NCI-H526 (cell line): ENCODE measurements around the gene PNMA6F.

ENCODE experiments used
- DNase-seq, 2 experiments: peaks; one replicate each; lab custom pipeline; 2025; lab: John Stamatoyannopoulos, UW

The PNMA6F gene

GRCh38 chrX:153321381-153322124, at the start of gene PNMA6F:
Gene PNMA6F (minus strand): TSS chrX:153321767. CDS start chrX:153320674, 1,093 bp downstream.
- DNase-seq: no peak

DNA sequence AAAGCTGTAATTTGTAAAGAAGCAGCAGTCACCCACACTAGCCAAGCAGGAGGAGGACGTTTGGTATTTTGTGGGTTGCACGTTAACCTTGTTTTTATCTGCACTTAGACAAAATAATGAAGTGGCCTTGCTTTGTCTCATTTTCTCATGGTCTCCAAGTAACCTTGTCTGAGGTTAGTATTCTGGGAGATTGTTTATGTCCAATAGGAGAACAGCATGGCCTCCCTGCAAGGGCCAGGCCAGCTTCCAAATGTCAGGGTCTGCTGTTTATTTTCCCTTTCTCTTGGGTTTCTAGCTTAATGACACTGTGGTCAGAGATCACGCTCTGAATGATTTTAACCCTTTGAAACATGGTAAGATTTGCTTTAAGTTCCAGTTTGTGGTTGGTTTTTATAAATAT, 49.7 kb upstream of the PNMA6F start:
- DNase-seq: no peak

DNA sequence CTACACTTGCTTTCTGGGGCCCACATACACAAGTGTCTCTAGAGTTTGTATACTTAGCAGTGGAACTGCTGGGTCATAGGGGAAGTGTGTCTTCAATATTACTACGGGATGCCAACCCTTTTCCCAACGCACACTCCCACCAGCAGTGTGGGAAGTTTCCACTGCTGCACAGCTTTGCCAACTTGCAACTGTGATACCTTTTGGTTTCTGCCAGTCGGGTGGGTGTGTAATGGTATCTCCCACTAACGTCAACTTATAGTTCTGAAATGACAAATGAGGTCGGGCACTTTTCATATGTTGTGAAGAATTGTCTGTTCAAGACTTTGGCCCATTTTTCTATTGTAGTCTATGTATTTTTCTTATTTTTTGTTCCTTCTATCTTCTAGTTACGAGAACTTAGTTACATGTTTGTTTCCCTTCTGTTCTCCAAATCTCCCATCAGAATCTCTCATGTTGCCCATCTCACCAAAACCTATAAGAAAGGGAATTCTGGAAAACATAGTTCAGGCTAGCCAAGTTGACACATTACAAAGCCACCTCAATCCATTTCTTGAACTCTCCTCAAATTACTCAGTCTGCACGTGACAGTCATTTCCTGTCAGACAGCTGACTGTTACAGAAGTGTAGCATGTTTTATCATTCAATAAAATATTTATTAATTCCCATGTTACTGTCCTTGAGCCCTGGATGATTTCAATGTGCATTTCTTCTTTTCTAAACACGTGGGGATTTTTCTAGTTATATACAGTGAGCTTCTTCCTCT, 48.9 kb upstream of the PNMA6F start:
- no peak for DNase-seq

GRCh38 chrX:153366878-153367538, 45.4 kb upstream of the PNMA6F start:
- no peak for DNase-seq

DNA sequence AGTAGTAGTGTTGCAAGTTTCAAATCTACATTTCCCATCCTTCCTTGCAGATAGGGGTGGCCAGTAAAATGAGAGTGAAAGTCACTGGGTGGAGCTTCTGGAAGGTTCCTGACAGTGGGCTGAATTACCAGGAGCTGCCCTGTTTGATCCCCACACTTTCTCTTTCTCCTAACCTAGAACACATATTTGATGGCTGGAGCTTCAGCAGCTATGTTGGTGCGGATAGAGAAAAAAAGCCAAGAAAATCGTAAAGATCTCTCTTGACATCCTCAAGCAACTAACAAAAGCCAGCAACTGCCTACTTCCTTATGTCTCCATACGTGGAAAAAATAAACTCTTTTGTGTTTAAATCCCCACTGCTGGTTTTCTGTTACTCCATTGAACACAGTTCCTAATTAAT, 44.6 kb upstream of the PNMA6F start:
- DNase-seq: no peak

DNA sequence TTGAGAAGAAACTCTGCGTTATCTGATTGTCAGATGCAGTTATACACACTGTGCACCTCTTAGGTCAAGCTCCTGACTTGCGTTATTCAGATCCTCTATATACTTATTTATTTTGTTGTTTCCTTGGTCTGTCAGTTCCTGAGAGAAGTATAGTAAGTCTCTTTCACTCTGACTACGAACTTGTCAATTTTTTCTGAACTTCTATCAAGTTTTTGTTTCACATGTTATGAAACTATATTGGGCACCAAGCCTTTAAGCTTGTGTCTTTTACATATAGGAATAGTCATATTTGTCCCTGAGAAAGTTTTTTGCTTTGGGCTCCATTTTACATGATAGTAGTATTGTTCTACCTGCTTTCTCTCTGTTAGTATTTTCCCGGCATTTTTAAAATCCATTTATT, 44.1 kb upstream of the PNMA6F start:
- no peak for DNase-seq

- peak; percentile 67 to 74 for DNase-seq
These were observed 40.3 kb upstream of the PNMA6F start for GRCh38 chrX:153361781-153362397.

DNA sequence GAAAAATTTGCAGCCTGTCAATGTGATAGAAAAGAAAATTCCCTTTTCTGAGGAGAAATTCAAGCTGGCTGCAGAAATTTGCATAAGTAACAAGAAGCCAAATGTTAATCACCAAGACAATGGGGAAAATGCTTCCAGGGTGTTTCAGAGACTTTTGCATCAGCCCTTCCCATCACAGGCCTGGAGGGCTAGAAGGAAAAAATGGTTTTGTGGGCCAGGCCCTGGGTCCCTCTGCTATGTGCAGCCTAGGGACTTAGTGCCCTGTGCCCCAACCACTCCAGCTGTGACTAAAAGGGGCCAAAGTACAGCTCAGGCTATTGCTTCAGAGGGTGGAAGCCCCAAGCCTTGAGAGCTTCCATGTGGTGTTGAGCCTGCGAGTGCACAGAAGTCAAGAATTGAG, 36.3 kb upstream of the PNMA6F start:
- DNase-seq: no peak

DNA sequence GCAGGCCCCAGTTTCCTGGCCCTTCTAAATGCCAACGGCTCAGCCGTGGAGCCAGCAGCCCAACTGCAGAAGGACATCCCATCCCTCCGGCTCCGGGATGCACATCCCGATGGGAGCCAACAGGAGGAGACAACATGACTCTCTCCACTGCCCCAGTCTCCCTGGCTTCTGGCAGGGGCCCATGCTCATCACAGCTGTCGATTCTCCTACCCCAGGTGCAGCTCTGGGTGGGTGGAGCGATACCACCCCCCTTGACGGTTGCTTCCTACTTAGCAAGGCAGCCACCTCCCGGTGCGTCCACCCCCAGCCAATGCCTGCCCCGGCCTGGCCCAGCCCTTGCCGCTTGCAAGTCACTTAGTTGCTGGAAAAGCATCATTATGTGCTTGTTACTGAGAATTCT, 31.8 kb upstream of the PNMA6F start:
- DNase-seq: peak; percentile 46 to 70

DNA sequence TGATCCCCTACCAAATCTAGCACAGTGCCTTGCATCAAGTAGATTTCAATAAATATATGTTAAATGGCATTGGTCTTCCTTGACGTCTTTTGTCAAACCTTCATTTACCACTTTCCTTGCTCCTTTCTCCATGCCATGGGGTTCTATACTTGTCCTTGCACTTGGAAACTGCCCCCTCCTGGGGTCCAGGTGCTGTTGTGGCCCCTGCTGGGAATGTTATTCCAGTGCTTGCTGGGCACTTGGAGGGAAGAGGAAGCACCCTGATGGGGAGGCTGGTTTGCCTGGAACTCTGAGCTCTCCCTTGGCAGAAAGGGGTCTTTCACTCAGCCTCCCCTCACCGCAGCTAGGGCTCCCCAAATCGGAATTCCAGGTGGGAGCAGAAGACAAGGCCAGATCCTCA, 31.3 kb upstream of the PNMA6F start:
- DNase-seq: no peak

DNA sequence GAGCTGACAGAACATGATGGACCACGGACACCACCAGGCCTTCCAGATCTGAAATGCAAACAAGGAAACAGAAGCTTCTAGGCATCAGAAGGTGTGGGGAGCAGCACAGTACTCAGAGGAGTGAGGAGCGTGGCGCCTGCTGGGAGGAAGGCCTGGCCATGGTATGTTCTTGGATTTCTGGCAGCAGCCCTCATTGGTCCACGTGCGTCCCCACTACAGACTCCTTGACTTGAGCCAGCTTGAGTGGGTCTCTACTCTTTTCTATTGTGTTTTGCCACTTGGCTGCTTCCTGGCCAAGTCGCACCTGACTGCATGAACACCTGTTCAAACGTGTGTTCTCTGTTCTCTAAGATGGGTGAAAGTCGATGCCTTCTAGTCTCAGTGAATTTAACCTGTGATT, 30.4 kb upstream of the PNMA6F start:
- DNase-seq: no peak

DNA sequence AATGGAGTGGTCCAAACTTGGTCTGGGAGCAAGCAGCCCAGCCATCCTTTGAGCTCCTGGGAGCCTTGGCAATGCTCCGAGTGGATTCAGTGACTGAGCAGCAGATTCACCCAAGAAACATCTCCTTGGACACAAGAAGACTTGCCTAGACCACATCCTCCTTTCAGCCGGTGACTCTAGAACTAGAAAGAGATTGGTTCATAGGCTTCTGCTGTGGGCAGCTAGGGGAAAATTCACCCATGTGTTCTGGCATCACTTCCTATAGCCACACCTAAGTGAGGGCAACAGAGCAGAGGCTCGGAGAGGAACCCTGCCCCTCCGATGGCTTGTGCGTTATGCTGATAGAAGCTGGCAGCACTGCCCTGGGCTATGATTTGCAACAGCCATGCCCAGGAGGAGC, 28.4 kb upstream of the PNMA6F start:
- DNase-seq: no peak

DNA sequence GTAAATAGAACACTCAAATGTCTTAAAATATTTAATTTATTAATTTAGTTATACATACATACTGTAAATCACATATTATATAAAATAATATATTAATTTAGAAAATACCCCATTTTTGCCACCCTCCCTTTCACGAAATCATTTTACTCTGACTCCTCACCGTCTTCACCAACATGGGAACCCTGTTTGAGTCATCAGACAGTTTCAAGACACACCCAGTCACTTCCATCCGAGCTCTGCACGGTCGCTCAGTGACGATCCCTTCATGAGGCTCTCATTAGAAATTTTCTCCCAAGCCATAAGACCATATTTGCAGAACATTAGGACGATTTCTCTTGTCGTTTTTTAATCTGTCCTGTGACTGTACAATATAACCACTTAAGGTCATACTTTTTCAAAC, 26.9 kb upstream of the PNMA6F start:
- no peak for DNase-seq

GRCh38 chrX:153347530-153347929, 26.0 kb upstream of the PNMA6F start:
- DNase-seq: no peak

DNA sequence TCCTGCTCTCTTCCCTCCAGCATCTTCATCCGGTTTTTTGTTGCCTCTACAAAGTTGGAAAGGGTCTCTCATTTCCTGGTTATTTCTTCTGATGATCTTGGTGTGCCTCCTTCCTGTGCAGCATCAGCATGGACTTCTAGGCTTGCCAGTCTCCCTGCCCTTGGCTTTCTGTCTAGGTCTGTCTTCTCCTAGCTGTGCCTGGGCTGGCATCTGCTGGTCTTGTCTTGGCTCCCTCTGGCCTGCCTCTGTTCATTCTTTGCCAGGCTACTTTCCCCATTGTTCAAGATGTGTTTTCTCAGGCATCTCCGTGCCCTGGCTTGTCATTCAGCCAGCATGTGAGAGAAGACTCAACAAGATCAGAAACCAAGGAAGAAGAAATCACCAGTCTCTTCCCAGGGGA, 22.1 kb upstream of the PNMA6F start:
- no peak for DNase-seq

- no peak for DNase-seq
These were observed 21.4 kb upstream of the PNMA6F start for GRCh38 chrX:153342762-153343558.

GRCh38 chrX:153340111-153340510, 18.5 kb upstream of the PNMA6F start:
- no peak for DNase-seq

DNA sequence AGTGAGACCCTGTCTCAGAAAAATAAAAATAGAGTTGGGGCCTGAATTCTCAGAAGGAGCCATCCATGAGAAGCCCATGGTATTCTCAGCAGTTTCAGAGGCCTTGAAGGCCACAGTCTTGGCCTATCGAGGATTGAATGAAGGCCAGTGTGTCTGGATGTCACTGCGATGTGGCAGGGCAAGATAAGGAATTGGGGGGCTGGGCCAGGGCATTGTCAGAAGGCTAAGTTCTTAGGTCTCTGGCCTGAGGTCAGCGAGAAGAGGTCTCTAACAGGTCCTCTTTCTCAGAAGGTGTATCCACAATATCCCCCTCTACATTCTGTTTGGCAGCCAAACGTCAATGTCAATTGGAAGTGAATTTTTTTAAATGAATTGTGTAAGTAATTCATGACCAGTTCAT, 18.1 kb upstream of the PNMA6F start:
- DNase-seq: no peak

- no peak for DNase-seq
These were observed 17.3 kb upstream of the PNMA6F start for GRCh38 chrX:153338836-153339235.

DNA sequence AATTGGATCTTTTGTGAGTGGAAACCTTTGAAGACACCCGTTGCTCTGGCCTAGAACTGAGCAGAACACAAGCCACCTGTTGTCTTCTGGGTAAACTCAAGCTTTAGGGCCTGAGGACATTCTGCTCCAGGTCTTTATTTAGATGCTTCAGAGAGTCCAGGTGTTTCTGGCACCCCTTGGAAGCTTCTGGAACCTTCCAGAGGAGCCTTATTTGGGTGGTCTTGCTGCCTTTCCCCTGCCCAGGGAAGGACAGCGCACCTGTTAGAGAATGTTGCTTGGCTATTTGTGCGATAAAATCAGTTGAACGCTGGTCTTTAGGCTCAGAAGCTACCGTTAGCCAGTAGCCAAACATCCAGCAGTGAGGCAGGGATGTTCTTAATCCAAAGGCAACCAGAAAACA, 15.4 kb upstream of the PNMA6F start:
- DNase-seq: no peak

DNA sequence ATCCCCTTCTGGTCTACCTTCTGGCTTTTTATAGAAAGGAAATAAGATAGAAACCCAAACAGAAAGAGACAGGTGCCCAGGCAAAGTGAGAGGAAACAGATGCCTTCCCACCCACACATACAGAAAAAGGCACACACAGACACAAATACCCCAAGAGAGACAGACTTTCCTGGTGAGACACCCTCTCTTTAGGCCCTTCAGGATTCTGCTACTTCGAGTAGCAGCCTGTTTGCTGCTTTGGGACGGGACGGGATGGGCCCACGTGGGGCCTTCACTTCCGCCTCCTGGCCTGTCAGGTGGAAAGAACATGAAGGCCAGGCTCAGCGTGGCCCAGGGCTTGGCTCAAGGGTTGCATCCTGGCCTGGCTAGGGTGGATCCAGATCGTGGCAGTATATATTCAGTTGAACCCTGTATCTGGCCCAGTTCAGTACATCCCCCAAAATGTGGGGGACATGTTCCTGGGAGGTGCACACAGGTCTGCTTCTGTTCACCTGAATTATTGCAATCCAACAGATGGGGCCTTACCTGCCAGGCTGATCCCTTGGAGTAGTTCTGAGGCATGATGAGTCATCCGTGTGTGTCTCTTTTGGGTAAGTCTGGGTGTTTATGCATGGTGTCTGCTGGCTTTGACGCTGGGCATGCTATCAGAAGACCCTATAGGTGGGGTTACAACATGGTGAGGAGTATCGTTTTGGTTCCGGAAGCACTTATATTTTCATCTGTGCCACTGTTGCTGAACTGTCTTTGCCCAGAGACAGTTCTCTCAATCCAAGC, 14.7 kb upstream of the PNMA6F start:
- no peak for DNase-seq
